NCI-H1092 treated with DMSO at 0.1 percent for 48 hours (cell line): Measurements from ENCODE around the gene CAMKK2.
"Not testable (repeated sequence)": the region's sequence is repeated elsewhere in the genome, so short reads cannot be mapped to it uniquely, and the experiment has no call there.

Experiments
- DNase-seq: peaks from one replicate; lab custom pipeline; 2025; lab: John Stamatoyannopoulos, UW

CAMKK2 gene

DNA sequence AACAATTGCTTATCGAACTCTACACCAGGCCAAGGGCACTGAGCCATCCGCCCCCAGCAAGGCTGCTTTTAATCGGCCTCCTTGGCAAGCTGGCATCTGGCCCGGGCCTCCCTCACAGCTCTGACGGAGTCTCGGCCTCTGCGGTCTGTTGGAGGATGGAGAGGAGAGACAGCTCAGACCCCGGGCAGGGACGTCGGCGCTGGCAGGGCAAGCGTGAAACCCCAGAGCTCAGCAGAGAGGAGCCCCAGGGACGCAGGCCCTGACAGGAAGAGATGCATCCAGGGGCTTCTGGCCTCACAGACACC is 17.5 kb downstream of the CAMKK2 start:
- DNase-seq, result no peak

DNA sequence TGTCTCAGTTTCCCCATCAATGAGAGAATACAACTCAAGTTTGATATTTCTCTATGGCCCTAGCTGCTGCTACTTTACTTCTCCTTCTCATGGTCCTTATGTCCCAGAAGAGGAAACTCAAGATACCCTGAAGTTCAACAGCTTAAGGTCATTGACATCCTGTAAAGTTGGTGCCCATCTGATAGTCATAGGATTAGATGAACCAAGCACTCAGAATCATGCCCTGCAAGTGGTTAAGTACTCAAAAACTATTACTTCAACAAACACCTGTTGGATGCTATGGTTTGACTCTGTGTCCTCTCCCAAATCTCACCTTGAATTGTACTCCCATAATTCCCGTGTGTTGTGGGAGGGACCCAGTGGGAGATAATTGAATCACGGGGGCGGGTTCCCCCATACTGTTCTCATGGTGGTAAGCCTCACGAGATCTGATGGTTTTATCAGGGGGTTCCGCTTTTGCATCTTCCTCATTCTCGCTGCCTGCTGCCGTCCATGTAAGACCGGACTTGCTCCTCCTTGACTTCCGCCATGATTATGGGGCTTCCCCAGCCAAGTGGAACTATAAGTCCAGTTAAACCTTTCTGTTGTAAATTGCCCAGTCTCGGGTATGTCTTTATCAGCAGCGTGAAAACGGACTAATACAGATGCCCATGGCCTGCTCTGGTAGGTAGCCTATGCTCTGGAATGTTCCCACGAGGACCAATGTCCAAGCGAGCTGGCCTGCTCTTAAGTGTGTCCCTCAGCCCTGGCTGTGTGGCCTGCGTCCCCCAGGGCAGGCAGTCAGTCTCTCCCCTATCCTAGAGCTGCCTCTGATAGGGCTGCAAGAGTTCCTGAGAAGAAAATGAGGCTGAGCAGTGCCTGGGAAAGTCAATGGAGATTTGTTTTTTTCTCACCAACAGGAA is 18.1 kb downstream of the CAMKK2 start:
- DNase-seq, result no peak

DNA sequence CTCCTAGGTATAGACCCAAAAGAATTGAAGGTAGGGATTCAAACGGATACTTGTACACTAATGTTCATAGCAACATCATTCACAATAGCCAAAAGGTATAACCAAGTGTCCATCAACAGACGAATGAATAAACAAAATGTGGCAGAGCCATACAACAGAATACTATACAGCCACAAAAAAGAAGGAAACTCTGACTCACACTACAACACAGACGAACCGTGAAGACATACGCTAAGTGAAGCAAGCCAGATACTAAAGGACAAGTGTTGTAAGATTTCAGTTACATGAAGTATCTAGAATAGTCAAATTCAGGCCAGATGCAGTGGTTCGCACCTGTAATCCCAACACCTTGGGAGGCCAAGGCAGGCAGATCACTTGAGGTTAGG is 19.1 kb downstream of the CAMKK2 start:
- DNase-seq, result no peak

DNA sequence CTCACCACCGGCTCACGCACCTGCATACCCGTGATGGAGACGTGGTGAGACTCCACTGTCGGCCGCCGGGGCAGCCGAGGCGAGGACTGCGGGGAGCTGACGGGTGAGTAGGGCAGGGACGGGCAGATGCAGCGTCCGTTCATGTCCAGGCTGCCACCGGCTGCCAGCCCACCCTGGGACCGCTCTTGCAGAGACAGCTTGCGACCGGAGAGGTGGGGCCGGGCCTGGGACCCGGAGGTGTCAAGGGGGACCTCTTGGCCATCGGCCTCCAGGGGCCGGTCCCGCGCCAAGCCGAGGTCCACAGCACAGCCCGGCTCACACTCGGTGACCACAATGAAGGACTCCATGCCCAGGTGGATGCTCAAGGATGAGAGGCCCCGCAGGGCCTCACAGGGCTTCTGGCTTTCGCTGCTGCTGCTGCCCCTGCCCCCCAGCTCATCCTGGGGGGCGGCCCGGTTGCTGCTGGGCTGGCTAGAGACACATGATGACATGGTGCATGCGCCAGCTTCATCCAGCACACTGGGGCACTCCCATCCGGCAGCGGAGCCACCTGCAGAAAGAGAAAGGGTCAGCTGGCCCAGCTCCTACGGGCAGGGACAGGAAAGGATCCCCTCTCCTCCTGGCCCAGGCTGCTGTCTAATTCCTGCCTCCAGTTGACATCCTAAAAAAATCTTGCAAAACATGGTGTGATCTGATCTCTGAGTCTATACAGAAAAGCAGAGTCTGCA is 22.3 kb downstream of the CAMKK2 start:
- no peak for DNase-seq

DNA sequence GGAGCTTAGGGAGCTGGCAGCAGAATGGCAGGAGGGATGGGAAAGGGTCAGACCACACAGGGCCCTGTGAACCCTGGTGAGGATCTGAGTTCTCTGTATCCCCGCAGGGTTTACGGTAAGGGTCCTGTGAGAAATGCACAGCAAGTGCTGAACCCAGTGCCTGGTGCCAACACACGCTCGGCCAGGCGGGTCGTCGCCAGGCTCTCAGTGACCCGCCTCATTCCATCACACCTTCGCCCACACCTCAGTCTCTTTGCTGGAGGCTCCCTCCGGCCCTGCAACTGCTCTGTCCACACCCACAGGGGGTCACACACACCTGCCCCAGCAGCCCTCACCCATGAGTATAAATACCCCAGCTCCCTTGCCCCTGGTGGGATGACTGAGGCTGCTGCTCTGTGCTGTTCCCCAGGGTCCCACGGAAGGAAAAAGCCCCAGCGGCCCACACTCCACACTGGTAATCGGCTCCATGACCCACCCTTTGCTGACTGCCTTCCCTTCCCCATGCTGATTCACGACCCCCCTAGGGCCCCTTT is 23.1 kb downstream of the CAMKK2 start:
- no peak for DNase-seq

DNA sequence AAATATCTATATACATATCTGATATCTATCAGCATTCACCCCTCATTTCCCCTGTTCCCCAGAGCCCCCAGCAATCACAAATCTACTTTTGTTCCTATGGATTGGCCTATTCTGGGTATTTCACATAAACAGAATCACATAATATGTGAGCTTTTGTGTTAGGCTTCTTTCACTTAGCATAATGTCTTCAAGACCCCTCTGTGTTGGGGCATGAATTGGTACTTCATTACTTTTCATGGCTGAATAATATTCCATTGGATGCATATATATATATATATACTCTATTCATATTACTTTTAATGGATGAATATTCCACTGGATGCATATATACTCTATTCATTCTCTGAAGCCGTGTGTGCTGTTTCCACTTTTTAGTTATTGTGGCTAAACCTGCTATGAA is 28.7 kb downstream of the CAMKK2 start:
- no peak for DNase-seq

DNA sequence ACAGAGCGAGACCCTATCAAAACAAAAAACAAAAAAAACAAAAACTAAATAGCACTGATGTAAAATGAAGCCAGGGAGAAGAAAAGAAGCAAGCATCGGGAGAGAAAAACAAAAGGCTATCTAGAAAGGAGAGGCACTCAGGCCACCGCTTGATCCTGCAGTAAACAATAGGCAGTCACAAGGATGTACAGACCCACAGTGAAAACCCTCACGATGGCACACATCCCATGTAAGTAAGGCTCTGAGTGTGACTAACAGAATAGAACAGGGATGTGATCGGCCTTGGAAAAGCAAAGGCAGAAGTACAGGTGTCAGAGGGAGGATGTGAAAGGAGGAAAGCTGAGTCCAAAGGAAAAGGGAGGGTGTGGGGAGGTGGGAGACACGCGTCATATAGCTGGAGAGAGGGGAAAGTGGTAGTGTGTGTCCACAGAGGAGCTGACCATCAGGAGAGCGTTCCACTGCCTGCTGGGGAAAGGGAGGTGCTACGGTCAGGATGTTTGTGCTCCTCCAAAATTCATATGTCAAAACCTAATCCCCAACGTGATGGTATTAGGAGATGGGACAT is 31.5 kb downstream of the CAMKK2 start:
- DNase-seq, result no peak

DNA sequence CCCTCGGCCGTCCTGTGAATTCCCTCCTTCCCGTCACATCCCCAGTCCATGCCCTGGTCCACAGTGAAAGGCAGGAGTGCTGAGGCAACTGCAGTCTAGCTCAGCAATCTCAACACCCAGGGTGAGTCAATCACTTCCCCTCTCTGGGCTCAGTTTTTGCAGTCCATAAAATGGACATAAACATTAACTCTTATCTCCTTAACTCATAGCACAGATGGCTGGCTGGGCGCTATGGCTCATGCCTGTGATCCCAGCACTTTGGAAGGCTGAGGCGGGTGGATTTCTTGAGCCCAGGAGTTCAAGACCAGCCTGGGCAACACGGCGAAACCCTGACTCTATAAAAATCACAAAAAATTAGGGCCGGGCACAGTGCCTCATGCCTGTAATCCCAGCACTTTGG is 32.4 kb downstream of the CAMKK2 start:
- DNase-seq, result no peak

DNA sequence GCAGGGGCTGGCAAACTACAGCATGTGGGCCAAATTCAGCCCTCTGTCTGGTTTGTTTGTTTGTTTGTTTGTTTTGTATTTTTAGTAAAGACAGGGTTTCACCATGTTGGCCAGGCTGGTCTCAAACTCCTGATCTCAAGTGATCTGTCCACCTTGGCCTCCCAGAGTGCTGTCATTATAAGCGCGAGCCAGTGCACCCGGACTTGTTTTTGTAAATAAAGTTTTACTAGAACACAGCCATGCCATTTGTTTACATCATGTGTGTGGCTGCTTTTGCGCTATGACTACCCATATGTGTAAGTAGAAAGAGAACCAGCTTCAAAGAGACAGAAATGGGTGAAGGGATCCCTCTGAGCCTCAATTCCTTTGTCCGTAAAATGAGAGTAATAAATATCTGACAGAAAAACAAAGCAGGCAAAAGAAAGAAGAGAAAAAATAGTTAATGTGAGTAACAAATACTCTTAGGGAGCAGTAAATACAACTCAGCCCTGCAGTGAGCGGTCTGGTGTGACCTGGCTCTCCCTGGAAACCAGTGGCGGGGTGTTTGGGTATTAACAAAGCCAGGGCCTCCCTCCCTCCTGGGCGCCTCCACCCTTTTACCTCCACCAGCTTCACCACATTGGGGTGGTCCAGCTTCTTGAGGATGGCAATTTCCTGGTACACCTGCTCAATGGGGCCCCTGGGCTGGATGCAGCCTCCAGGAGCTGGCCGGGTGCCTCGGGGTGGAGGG is 33.1 kb downstream of the CAMKK2 start:
- no peak for DNase-seq

DNA sequence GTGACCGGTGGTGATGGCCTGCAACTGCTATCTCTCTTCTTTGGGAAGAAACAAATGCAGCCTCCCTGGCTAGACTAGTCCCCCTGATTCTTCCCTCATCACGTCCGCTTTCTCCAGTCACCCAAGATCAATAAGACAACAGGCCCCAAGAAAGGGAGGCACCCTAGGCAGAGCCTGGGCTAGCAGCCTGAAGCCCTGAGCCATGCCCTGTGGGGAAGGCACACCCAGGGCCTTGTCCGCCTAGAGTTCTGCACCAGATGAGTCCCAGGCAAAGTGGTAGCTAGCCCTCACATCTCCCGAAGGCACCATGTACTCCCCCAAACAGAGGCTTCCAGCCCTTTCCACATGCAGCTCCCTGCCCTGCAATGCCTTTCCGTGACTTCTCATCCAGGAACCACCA is 35.1 kb downstream of the CAMKK2 start:
- no peak for DNase-seq

DNA sequence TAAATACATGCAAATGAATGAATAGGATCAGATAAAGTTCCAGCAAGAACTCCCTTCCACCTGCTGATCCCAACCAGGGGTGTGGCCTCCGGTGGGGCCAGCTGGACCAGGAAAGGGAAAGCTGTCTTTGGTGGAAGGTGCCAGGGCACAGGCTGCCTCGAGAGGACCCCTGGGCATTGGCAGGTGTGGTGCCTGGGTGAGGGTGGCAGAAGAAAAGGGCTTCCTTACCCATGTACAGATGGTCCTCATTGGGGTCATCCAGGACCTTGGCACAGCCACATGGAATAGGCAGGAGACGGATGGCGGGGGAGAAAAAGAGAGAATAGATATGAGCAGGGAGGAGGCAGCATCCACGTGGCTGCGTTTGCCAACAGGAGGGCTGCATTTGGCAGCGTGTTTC is 36.4 kb downstream of the CAMKK2 start:
- DNase-seq, result no peak

DNA sequence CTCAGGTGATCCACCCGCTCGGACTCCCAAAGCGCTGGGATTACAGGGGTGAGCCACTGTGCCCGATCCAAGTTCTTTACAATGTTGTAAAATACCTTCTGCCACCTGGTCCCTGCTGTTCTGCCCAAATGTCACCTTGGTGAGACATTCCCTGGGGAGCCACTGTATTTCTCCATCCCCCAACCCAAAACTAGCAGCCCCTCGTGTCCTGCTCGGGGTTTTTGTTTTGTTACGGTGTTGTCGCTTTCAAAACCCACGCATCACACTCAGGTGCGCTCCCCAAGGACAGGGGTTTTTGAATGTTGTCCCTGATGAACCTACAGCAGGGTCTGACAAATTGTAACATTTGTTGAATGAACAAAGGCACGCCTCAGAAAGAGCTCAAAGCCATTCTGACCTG is 37.4 kb downstream of the CAMKK2 start:
- no peak for DNase-seq

DNA sequence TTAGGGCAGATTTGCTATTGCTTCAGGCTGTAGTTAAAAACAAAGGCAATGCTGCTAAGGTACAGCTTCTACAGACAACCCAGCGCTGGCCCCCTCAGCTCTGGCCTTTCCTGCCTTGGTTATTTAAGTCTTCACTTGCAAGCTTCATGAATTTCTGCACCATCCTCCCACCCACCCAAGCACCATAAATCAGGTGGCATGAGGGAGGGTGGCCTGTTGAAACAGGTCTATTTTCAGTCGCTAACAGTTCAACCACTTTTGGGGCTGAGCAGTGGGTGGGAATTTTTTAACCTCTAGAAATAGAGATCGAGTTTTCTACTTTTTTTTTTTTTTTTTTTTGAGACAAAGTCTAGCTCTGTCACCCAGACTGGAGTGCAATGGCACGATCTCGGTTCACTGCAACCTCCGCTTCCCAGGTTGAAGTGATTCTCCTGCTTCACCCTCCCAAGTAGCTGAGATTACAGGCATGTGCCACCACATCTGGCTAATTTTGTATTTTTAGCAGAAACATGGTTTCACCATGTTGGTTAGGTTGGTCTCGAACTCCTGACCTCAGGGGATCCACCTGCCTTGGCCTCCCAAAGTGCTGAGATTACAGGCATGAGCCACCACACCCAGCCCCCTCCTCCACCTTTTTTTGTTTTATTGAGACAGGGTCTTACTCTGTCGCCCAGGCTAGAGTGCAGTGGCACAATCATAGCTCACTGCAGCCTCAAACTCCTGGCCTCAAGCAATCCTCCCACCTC is 38.6 kb downstream of the CAMKK2 start:
- not testable (repeated sequence) for DNase-seq

DNA sequence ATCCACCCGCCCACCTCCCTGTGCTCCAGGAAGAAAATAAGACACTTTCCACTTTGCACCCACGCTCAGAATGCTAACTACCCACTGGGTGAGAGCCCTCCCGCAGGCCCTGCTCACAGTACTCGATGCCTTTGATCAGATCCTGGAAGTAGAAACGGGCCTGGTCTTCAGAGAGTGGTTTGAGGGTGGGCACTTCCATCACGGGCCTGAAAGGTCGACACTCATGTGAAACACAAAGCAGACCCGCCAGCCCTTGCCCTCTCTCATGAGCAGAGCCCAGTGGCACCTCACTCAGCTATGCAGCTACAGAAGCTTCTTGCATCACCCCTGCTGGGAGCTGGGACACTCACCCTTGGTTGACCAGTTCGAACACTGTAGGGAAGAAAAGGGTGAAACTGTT is 41.1 kb downstream of the CAMKK2 start:
- DNase-seq, result no peak

DNA sequence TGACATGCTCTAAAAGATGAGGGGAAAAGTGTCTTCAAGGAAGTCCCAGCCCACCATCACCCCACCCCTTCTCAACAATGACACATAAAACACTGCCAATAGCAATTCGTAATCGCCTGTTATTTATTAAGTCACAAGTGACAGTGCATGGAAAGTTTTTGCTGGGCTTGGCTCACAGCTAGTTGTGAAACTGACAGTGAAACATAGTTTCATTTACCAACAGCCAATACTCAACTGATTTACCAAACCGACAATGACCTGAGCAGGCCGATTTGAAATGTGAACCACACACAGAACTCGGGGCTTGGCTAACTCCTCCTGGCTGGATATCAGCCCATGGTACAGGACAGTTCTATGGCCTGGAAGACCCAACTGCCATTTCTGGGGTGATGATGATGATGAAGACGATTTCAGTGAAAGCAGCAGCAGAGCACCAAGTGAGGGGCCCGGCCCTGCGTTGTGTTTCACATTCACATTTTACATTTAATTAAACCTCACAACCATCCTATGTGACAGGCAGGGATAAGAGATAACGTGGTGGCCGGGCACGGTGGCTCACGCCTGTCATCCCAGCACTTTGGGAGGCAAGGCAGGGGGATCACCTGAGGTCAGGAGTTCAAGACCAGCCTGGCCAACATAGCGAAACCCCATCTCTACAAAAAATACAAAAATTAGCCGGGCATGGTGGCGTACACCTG is 42.7 kb downstream of the CAMKK2 start:
- DNase-seq, result no peak

DNA sequence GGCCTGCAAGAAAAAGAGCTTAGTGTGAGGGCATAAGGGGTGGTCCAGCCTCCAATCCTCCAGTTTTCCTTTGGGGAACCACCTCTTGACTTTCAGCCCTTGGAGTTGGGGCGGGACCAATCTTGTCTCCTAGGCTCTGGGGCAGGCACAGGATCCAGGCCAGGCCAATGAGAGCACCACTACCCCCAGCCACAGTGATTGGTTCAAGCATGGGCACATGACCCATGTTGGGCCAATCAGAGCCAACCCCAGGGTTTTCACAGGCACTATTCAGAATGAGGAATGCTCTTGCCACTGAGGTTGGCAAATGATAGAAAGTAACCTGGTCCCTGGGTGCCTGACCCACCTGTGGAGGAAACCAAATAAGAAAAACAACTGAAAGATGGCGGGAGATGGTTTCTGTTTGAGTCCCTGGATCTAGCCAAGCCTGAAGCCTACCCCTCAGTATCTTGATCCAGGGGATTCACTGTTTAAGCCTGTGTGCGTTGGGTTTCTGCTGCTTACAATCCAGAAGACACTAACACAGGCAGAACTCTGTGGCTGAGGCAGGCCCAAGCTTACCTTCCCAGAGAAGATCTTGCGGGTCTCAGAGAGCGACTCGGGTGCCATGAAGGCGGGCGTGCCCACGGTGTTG is 43.7 kb downstream of the CAMKK2 start:
- DNase-seq, result no peak

DNA sequence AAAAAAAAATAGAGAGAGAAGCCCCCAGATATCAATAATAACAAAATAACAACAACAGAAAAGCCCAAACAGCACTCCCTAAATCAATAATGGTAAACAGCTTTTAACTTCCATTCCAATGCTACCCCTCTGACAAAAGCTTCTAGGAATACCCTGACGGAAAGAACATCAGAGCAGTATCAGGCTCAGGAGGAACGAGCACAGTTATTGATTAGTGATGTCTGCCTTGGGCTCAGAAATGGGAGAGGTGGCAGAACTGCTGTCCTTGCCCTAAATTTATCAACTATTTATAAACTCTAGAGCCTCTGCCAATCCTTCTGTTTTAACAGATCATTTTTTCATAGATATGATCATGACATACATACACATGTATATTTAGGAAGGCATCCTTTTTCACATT is 44.7 kb downstream of the CAMKK2 start:
- DNase-seq, result no peak

DNA sequence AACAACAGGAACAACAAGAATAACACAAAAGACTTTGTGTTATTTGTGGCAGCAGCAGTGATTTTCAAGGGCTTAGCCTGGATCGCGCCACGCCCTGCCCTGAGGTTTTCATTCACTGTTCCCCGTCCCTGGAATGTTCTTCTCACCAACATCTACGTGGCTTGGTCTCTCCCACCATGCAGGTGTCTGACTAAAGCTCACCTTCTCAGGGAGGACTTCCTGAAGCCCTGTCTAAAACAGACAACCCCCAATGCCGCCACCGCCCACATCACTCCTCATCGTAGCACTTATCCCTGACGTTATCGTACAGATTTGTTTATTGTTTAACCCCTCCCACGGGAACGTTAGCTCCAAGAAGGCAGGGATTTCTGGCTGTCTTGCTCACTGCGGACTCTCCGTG is 46.1 kb downstream of the CAMKK2 start:
- no peak for DNase-seq

DNA sequence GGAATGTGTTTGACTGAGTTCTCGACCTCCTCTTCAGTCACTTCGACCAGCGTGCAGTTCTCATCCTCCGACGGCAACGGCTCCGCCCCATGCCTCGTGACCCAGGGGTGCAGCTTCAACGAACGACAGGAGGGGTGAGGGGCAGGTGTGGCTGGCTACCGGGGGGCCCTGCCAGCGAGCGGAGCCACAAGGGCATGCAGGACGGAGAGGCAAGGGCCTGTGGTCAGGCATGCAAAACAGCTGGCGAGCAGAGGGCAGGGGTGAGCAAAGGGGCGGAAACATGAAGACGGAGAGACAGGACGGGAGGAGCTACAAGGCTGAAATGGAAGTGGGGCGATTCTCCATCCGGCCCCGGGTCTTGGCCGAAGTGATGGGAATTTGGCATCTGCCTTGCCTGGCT is 47.9 kb downstream of the CAMKK2 start:
- no peak for DNase-seq

DNA sequence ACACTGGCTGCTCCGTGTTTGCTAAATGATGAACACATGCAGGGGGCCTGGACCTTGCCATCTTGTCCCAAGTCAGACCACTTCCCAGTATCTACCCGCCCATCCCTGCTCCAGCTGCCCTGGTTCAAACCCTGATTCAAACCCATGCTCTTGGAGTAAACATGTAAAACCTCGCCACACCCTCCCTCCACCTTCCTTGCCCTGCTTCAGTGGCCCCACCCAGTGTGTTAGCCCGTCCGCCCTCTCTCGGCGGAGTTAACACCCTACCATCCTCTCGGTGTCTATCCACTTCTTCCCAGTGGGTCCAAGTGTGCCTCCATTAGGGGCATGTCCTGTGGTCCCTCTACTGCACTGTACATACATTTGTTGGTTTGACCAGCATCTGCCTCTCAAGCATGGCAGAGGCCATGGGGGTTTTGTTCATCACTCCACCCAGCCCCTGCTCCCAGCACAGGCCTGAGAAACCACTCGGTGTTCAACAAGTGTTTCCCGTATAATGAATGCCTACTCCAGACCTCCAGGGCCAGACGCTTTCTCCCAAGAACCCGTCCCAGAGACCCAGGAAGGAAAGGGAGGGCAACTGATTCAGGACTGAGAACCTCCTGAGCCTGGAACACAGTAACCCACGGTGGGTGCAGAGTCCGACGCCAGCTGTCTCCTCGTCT is 49.5 kb downstream of the CAMKK2 start:
- DNase-seq, result no peak
